Fibroblast of the aortic adventitia (primary cell): ENCODE data around the gene ZNF581. TPM values are rescaled to one million over a fixed set of nuclear protein-coding genes. Genes with fewer than 3 reads are reported as not detected.

Experiments
- DNase-seq: peaks from one replicate; pipeline ENCODE4 v3.0.0-alpha.2; 2010; ENCODE audit warnings: low read depth
- H3K4me3 ChIP-seq: 2 replicates; pipeline ENCODE4 v1.5.1; 2011; ENCODE audit warnings: low read depth, mild to moderate bottlenecking, control low read depth, low read length, moderate library complexity
- CTCF ChIP-seq: IDR thresholded peaks from 2 replicates; pipeline ENCODE4 v1.5.1; 2011; ENCODE audit warnings: mild to moderate bottlenecking, low read length, control low read depth, inconsistent platforms; ENCODE audit not compliant: insufficient read depth
- total RNA-seq: library from RNA; depleted of rRNA; stranded (reverse); fragments of >200 nt; gene quantifications from 2 replicates; pipeline ENCODE4 v1.2.3, GENCODE V29; 2012; ENCODE audit warnings: low replicate concordance

The ZNF581 gene
- total RNA-seq, 1 donor, result 13.9 TPM

GRCh38 chr19:55679343-55680257 lies 36.2 kb downstream of the ZNF581 start:
- no peak for TF ChIP-seq CTCF
- H3K4me3 ChIP-seq, result no peak overlapping the region
- DNase-seq, result no peak

GRCh38 chr19:55680339-55681130 lies 37.1 kb downstream of the ZNF581 start:
- no peak for DNase-seq

GRCh38 chr19:55681131-55682092 lies 38.0 kb downstream of the ZNF581 start:
- DNase-seq, result peak; percentile 21
- no peak for TF ChIP-seq CTCF
- H3K4me3 ChIP-seq, result no peak overlapping the region

More at GRCh38 chr19:55680339-55681130, 37.1 kb downstream of the ZNF581 start:
- no peak for TF ChIP-seq CTCF
- H3K4me3 ChIP-seq, result no peak overlapping the region

- H3K4me3 ChIP-seq, result no peak overlapping the region
- TF ChIP-seq CTCF, result no peak
- DNase-seq, result no peak
Observed at GRCh38 chr19:55683449-55684261, 40.2 kb downstream of the ZNF581 start.

- TF ChIP-seq CTCF, result no peak
- H3K4me3 ChIP-seq, result no peak overlapping the region
- no peak for DNase-seq
Observed at GRCh38 chr19:55684946-55685681, 41.7 kb downstream of the ZNF581 start.
